ENCODE measurements around the gene PVALB.
A peak's percentile ranks its signal among the peaks of the same experiment; 100 is the strongest.

PVALB gene

DNA sequence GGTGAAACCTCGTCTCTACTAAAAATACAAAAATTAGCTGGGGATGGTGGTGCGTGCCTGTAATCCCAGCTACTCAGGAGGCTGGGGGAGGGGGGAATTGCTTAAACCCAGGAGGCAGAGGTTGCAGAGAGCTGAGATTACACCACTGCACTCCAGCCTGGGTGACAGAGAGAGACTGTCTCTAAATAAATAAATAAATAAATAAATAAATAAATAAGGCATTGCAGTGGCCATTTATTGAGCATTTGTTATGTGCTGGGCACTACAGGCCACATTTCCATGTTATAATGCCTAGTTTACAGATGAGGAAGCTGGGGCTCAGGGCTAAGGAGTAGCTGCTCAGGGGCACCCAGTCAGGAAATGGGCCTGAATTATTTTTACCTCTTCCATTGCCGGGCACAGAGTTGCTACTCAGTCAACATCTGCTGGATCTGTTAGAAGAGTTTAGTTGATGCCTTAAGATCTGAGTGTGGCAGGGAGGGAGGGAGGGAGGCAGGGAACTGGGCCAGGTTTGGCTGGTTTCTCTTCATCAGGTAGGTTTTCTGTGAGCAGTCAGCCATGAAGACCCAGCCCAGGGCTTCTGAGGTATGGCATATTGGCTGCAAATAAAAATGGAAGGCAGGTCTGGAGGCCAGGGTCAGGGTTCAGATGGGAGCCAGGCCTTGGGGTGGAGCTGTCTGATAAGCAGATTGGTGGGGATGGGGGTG, 5.6 kb downstream of the PVALB start:
- DNase-seq (ENCODE audit: low read depth) = no peak

DNA sequence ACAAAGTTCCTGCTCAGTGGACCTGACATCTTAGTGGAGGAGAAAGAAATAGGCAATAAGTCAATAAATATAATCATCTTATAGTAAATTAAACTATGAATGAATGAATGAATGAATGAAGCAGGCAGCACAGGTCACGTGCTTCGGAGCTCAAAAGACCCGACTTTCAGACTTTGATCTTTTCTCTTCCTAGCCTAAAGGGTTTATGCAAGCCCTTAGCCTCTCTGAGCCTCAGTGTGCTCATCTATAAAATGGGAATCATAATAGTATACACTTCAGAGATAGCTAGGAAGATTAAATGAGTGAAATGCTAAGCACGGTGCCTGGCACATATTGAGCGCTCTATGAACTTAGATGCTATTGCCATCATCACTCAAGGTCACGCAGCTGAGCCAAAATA, 7.5 kb downstream of the PVALB start:
- DNase-seq (ENCODE audit: low read depth) = no peak

DNA sequence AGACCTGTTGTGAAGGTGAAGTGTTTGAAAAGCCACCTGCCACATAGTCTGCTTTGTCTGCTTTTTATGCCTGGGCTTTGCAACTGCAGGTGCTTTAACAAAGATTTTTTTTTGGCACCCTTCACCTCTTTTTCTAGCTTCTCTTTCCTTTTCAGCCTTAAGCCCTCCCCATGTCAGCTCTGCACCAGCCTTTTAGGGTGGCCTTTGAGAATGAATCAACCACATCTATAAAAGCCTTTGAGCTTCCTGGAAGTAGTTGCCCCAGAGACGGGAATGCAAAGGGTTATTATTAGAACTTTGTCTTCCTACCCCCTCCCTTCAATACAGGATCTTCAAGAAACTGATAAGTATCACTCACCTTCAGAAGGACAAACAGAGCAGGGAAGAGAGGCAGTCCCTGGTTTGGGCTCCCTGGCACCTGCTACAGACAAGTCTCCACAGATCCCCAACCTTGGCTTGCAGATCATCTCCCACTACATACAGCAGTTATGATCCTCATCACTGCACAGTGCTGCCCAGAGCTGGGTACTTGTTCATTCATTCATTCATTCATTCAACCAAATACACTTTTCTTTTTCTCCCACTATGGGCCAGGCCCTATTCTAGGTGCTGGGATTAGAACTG, 8.0 kb downstream of the PVALB start:
- no peak for DNase-seq (ENCODE audit: low read depth)

DNA sequence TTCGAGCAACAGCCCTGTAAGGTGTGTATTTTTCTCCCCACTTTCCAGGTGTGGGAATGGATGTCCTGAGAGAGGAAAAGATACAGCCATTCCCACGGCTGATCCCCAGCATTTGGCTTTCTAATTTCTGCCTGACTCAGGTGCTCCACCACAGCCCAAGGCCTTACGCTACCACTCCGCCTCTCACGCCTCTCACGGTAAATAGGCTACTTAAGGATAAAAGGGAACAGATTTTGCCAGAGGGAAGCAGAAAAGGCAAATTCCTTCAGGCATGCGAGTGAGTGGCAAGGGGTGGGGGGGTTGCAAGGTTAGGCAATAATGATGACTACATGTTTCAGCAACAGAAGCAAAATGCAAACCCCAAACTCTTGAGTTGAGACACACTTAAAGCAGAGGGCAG, 9.2 kb downstream of the PVALB start:
- no peak for DNase-seq (ENCODE audit: low read depth)

DNA sequence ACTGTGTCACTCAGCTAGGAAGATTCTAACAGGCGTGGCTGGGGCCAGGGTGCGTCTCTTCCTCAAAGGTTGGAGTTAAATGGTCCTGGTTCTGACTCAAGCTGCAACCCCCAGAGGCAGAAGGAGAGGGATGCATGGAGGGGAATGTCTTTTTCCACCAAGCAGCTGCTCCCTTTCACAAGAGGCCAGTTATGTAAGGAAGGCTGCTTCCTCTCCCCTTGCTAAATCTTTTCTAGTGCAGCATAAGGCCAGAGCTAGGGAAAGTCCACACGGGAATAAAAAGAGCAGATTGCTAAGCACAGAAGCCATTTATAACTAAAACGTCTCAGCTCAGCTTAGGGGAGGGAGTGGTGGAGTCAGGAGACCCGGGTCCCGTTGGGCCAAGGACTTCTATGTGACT, 10.0 kb downstream of the PVALB start:
- no peak for DNase-seq (ENCODE audit: low read depth)

DNA sequence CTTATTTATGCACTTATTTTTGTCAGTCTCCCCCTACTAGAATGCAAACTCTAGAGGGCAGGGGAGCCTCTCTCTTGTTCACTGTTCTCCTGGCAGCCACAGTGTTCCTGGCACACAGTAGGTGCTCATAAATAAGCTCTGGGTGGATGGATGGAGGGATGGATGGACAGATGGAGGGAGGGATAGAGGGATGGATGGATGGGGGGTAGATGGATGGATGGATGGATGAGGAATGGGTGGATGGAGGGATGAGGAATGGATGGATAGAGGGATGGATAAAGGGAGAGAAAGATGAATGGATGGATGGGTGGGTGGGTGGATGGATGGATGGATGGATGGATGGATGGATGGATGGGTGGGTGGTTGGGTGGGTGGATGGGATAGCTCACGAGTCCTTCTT, 13.5 kb downstream of the PVALB start:
- DNase-seq (ENCODE audit: low read depth) = no peak

DNA sequence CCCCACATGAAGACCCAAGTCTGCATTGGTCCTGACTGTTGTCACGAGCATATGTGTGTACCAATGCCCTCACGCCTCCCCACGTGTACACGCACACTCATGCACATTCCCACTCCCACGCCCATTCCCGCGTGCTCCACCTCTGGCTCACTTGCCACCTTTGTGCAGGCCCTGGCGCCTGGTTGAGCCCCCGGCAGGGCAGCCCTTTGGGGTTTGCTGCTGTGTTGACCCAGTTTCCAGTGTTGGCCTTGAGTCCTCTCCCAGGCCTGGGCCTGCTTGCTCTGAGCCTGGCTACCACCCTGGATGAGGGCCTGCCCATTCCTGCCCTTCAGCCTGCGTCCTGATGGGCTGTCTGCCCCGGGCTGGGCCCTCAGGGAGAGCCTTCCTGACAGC, 18.2 kb downstream of the PVALB start:
- DNase-seq (ENCODE audit: low read depth) = no peak

DNA sequence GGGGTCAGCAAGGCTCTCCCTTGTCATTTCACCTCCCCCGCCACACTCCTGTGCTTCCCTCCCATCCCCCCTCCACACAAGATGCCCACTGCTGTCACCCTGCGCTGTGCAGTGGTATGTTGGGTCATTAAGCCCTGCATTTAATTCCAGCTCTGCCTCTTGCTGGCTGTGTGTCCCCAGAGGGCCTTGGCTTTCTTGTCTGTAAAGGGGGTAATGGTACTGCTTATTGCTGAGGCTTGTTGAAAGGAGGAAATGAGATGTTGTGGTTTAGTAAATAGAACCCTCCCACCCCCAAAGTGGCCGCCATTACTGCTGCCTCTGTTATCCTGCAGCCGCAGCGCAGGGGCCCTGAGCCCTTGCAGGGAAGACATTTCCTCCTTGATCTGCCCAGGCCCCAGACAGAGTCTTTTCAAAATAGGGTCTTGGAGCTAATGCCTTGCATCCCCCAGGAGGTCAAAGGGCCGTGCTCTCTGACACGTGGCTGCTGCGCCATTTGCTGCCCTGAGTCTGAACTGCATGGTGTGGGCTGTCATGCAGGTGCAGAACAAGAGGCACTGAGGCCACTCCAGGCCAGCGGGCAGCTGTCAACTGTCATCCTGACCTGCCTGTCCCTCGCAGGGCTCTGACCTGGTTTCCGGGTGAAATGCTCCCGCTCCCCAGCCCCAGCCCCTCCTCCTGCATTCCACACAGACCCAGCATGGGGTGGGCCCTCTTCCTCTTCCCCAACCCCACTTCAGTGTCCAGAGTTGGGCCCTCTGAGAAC, 18.7 kb downstream of the PVALB start:
- DNase-seq (ENCODE audit: low read depth) = no peak

DNA sequence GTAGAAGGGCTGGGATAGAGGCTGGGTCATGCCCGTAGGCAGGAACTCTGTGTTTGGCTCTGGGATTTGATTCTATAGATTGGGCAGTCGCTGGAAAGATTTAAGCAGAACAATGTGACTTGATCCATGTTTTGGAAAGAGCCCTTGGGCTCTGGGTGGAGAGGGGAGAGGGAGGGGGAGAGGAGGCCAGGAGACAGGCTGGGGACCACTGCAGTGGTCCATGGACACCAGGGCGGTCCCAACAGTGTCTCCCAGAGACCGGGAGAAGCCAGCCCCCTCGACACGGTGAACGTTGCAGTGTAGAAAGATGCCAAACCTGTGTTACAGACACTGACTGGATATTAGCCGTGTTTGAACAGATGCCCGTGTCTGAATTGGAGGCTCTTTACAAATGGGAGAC, 19.5 kb downstream of the PVALB start:
- no peak for DNase-seq (ENCODE audit: low read depth)

DNA sequence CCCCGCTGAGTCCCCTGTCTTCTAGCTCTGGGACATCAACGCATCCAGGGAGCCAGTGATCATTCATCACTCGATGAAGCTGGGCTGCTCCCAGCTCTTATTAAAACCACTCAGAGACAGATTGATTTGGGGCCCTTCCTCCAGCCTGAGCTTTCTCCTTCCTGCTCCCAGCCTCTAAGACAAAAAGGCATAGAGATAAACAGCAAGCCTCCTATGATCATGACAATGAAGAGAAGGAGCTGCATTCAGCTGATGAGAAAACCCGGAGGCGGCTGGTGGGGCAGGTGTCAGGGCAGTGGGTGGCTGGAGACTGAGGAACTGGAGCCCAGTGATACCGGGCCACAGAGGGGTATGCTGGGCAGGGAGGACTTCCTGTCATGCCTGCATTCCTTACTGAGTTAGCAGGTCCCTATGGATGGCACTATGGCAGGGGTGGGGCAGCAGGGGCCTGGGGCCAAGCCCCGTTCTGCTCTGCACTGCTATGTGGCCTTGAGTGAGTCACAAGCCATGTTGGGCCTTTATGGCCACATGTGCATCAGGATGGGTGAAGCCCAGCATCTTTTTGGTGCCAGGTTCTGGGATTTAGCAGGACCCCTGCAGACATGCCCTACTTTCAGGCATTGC, 20.2 kb downstream of the PVALB start:
- no peak for DNase-seq (ENCODE audit: low read depth)

DNA sequence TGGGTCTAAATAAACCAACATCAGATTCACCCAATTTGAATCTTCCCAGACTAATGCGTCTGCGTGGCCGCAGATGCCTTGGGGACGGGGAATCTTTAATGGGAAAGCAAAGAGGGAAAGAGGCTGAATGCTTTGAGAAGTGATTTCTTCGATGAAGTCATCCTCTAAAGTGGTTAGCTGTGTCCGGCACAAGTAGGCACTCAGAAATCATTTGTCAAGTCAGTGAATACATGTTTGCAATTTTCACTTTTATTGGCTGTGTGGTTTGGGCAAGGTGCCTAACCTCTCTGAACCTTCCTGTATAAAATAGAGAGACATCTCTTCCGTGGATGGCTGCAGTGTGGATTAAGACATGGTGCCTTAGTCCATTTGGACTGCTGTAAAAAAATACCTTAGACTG, 21.2 kb downstream of the PVALB start:
- no peak for DNase-seq (ENCODE audit: low read depth)

DNA sequence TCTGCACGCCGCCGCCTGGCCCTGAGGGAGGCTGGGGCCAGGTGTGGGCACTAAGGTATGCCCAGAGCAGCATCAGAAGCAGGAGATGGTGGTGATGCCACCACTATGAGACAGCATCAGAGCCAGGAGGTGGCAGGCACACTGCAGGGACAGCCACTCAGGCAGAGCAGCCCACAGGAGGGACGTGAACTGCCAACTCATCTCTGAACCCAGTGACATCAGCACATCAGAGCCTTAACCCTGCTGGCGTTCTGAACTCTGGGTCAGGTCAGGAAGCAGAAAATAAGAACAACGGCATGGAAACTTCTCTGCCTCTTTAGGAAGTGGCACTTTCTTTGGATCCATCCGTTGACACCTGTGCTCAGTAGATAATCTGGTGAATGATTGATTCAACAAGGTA, 26.2 kb downstream of the PVALB start:
- no peak for DNase-seq (ENCODE audit: low read depth)

DNA sequence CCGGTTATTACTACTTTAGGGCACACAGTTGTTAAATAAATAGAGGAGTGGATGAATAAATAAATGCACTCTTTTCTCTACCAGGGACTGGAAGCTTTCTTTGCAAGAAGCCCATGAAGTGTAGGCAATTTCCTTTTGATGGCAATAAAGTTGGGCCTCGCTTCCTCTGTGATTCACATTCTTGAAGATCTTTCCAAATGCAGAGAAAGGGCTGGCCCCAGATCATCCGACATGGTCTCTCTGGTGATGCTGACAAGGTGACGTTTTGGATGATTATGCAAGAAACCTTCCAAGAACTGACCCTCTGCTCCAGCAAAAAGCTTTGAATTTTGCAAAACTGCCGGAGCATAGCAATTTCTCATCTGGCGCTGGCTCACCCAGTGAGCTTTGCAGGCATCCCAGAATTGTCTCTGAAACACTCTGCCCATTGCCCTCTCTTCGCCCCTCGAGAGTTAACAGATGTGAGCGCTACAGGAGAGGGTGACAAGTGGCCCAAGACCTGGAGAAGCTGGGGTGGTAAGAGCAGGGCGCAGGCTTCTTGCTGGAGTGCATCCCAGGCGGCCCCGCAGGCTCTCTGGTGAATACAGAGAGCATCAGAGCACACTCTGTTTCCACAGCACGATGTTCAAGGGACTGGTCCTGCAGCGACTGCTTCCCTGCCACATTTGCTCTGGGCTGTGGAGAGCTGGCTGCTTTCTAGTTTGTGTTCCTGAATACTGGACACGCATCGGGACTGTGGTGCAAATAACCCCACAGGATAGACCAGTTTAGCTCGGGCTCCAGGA, 29.4 kb downstream of the PVALB start:
- no peak for DNase-seq (ENCODE audit: low read depth)

DNA sequence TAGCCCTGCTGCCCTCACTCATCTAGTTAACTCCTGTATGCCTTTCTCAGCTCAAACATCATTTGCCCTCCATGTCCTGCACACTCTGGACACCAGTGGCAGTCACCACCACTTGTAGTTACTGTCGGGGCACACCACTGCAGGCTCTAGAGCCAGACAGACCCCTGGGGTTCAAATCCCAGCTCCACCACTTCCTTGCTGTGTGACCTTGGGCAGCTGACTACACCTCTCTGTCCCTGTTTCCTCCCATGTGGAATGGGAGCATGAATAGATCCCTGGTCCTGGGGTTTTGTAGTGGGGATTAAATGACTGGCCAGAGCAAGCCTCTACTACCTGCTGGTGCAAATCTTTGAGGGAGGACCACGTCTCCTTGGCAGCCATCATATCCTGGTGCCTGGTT, 33.1 kb downstream of the PVALB start:
- DNase-seq (ENCODE audit: low read depth) = no peak

DNA sequence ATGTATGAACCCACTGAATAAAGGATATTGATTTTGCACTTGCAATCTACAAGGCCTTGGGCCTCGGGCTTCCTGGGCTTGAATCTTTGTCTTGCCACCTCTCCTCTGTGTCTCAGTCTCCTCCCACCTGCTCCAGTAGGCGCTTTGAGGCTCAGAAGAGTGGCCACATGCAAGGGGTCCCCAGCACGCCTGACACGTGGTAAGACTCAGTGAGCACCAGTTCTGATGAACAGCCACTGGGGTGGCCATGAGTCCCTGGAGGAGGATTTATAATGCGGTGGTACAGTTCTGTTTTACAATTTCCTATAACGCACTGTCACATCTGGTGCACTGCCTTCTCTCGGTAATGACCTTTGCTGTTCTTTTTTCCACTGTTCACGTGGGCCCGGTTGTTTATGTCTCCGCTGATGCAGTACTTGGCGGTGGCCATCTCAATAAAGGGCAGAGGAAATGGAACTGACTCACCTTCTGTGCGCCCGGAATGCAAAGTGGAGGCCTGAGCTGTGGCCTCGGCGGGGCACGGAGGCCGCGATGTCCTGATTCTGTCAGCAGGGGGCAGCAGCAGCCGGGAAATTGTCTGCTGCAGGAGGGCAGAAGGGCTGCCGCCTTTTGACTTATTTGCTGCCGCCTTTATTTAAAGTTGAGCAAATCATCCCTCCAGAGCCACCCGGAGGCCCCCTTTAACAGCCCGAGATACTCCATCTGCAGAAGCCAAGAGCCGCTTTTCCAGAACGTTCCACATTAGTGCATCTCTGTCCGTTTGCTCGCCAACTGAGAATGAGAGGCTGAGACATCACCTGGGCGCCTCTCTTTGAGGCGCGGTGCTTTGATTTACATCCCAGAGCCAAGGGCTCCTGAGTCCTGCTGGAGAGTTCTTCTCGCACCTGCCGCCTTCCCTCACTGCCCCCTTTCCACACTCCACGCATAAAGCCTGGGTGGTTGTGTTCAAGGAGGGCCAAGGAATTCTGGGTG, 34.9 kb downstream of the PVALB start:
- DNase-seq (ENCODE audit: low read depth) = peak; percentile 87

DNA sequence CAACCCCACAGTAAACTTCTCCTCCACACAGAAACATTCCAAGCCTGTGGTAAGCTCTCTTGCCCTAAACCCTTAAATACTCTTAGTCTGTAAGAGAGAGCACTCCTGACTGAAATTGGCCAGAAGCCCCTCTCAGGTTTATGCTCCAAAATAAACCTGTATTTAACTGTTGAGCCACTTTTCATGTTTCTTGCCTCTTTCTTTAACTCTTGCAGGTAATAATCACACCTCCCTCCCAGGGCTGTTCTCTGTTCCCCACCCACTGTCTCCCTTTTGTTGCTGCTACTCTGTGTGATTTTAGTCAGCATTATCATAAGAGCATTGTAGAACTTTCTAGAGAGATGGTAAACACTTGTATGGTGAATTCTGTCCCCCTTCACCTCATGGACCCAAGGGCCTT, 38.8 kb downstream of the PVALB start:
- DNase-seq (ENCODE audit: low read depth) = no peak

DNA sequence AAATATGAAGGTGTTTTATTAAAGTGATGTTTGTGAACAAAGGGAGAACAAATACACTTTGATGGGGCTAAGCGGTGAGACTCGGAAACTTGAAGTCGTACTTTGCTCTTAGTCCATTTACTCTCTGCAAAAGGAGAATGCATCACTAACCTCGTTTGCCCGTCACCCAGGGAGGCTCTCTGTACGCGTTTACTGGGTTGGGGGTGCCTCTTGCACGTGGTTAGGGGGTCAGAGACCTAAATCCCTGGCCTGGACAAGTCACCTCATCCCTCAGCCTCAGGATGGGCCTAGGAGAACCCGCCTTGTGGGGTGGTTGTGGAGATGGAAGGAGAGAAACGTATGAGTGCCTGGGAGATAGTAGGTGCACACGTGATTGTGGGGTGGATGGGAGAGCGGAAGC, 40.1 kb downstream of the PVALB start:
- no peak for DNase-seq (ENCODE audit: low read depth)

DNA sequence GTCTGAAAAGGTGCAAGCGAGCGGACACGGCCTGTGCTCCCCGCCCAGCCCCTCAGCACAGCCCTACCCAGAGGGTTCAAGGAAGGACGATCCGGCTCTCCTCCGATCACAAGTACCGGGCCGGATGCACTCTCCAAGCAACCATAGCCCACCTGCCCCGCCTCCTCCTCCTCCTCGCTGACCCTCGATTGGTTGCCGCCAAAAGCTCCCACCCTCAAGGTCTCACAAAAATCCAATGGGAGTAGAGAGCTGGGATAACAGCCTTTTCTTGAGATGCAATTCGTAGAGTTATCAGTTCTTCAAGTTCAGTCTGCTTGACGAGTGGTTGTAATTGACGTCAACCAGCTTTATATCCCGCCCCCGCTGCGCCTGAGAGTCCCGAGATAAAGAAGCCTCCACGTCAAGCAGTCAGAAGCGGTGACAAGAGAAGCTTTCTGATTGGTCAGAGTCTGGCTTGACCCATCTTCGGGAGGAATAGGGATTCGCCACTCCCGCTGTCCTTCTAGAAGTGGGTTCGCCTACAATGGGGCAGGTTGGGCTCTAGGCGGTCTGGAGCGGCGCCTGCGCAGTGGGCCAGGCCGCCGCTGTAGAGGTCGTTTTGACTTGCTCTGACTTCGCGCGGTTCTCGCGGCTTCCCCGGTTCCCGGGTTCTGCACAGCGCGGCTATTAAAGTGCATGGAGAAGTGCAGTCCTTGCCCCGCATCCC, 40.7 kb downstream of the PVALB start, which contains the start of gene IFT27:
IFT27 (minus strand) TSS at position 156 of the 706 bp plus-strand sequence. CDS start 412 bp downstream, outside the sequence.
- peak; percentile 95 for DNase-seq (ENCODE audit: low read depth)

DNA sequence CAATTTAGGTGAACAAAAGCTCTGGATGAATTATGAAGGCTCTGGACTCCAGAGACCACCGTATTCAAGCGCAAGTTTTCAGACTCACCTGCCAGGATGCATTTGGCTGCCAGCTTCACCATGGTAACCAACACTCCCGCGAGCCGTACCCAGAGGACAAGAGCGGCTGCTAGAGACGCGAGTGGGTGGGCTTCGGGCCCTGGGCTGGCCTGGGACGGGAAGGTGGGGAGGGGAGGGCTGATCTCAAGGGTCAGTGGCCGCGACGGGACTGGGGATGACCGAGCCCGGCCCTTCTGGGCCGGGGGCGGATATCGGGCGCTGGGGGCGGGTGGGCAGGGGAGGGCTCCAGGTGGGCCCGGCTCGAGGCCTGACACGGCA, 41.3 kb downstream of the PVALB start:
- DNase-seq (ENCODE audit: low read depth) = no peak

DNA sequence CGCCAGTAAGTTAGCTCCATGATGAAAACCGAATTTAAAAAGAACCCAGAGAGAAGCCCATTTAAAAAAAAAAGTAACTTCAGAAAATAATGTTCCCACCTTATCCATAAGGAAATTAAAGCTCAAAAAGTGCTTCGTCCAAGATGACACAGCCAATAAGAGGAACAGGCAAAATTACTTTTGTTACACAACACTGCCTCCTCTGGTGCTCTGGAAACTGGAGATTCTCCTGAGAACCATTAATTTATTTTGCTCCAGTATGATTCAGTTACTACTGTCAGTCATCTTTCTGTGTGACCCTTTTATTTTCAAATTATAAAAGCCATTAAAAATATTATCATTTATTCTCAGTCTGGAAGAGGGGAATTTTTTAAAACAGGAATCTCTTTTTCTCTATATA, 42.9 kb downstream of the PVALB start:
- DNase-seq (ENCODE audit: low read depth) = no peak

Measured in activated gamma-delta T cell treated with anti-CD3 and anti-CD28 coated beads, Interleukin-2, amount 50 U/mL, for 16 hours (primary cell).